ENCODE measurements around the gene CAMTA1. TPM values are rescaled to one million over a fixed set of nuclear protein-coding genes. Genes with fewer than 3 reads are reported as not detected.

Gene CAMTA1
- polyA plus RNA-seq, 1 of the 3 experiments (the other 2 are of a cell fraction), result 63.1 TPM

DNA sequence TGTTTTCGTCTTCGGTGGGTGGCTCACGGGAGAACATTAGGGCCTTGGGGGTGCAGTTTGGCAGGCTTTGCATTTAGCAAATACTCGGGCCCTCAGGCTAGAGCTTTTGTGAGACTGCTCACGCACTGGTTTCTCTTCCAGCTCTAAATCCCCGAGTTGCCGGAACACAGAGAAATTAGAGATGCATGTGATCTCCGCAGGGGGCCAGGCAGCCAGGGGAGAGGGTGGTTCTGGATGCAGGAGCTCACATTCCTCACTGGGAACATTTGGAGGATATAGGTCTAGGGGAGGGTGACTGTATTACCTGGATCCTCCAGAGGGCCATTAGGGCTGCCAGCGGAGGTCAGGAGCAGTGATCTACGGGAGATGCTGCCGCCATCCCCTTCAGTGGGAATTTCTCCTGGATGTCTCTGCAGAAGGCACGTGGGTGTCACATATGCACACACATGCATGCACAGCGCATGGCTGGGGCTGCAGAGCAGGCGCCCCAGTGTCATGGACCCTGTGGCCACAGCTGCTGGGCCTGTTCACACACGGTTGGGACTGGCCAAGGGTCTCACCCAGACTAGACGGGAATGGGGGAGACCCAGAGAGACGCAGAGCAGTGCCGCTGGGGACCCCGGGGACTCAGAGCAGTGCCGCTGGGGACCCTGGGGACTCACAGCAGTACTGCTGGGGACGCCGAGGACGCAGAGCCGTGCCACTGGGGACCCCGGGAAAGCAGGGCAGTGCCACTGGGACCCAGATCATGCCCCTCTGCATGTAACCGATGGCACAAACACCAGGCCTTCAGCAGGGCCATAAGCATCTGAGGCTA lies 258.7 kb downstream of the CAMTA1 start:
- no peak overlapping the region for H3K9ac ChIP-seq
- H4K20me1 ChIP-seq (ENCODE audit: insufficient read depth), result no peaks in the 10 kb centered on the region
- H3K9me3 ChIP-seq, result no peaks in the 10 kb centered on the region
- ChIA-PET POLR2A (no interaction called here), CTCF (interaction anchor here (0.8 to 4.8 kb wide), 31 partner anchors 8 to 711 kb away, joined by 3 to 71 read pairs (median 6); no protein-coding TSS in a partner anchor)
- H3K36me3 ChIP-seq (replicated peaks in 1 of 2; ENCODE audit: control insufficient read depth in 1 of 2, insufficient read depth in 2 of 2, low read length in 1 of 2), result no peaks in the 10 kb centered on the region
- H3K4me1 ChIP-seq (ENCODE audit: control insufficient read depth in 1 of 2, insufficient read depth in 2 of 2, low read depth in 1 of 2, low read length in 1 of 2), result peaks cover 0 to 28% of the 10 kb centered on the region in 2 experiments; a peak in 2 of 4 replicates
- H3F3A ChIP-seq (replicated peaks; ENCODE audit: insufficient read depth), result no peaks in the 10 kb centered on the region
- DNase-seq, result no peak
- no peaks in the 10 kb centered on the region for H3K9me2 ChIP-seq
- no peaks in the 10 kb centered on the region for H3K27me3 ChIP-seq (ENCODE audit: insufficient read depth)
- H3K27ac ChIP-seq (ENCODE audit: low read depth in 2 of 2, low read length in 1 of 2), result no peak overlapping the region
- H2AFZ ChIP-seq (ENCODE audit: low read depth), result no peak overlapping the region
- no peak overlapping the region for H3K4me2 ChIP-seq
- TF ChIP-seq, protein P1, sequence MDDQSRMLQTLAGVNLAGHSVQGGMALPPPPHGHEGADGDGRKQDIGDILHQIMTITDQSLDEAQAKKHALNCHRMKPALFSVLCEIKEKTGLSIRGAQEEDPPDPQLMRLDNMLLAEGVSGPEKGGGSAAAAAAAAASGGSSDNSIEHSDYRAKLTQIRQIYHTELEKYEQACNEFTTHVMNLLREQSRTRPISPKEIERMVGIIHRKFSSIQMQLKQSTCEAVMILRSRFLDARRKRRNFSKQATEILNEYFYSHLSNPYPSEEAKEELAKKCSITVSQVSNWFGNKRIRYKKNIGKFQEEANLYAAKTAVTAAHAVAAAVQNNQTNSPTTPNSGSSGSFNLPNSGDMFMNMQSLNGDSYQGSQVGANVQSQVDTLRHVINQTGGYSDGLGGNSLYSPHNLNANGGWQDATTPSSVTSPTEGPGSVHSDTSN (IDR thresholded peaks at IDR 0.05), result no peak
- TF ChIP-seq, protein P2, sequence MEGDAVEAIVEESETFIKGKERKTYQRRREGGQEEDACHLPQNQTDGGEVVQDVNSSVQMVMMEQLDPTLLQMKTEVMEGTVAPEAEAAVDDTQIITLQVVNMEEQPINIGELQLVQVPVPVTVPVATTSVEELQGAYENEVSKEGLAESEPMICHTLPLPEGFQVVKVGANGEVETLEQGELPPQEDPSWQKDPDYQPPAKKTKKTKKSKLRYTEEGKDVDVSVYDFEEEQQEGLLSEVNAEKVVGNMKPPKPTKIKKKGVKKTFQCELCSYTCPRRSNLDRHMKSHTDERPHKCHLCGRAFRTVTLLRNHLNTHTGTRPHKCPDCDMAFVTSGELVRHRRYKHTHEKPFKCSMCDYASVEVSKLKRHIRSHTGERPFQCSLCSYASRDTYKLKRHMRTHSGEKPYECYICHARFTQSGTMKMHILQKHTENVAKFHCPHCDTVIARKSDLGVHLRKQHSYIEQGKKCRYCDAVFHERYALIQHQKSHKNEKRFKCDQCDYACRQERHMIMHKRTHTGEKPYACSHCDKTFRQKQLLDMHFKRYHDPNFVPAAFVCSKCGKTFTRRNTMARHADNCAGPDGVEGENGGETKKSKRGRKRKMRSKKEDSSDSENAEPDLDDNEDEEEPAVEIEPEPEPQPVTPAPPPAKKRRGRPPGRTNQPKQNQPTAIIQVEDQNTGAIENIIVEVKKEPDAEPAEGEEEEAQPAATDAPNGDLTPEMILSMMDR (IDR thresholded peaks at IDR 0.05), result no peak
- TF ChIP-seq, protein P3, sequence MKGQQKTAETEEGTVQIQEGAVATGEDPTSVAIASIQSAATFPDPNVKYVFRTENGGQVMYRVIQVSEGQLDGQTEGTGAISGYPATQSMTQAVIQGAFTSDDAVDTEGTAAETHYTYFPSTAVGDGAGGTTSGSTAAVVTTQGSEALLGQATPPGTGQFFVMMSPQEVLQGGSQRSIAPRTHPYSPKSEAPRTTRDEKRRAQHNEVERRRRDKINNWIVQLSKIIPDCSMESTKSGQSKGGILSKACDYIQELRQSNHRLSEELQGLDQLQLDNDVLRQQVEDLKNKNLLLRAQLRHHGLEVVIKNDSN (IDR thresholded peaks at IDR 0.05; ENCODE audit: borderline replicate concordance, low read depth), result no peak
- TF ChIP-seq ELF1 (IDR thresholded peaks at IDR 0.05), result no peak
- TF ChIP-seq POLR2AphosphoS5 (IDR thresholded peaks at IDR 0.05; ENCODE audit: low read depth, low read length), result no peak
- TF ChIP-seq FOXM1 (IDR thresholded peaks at IDR 0.05; ENCODE audit: low read depth), result no peak
- no peak for TF ChIP-seq NFIC (IDR thresholded peaks at IDR 0.05; ENCODE audit: borderline replicate concordance)
- no peak for TF ChIP-seq FOXJ3 (CRISPR knock-in tag; IDR thresholded peaks at IDR 0.05)
- no peak for TF ChIP-seq GABPA (IDR thresholded peaks at IDR 0.05; ENCODE audit: low read depth)
- no peak for TF ChIP-seq GATA2 (CRISPR knock-in tag; IDR thresholded peaks at IDR 0.05)
- TF ChIP-seq RAD21 (IDR thresholded peaks at IDR 0.05; ENCODE audit: low read length), result no peak
- TF ChIP-seq MXI1 (IDR thresholded peaks at IDR 0.05; ENCODE audit: low read depth, low read length), result no peak
- no peak for TF ChIP-seq YY1 (IDR thresholded peaks at IDR 0.05; ENCODE audit: low read depth)
- no peak overlapping the region for H3K4me3 ChIP-seq (ENCODE audit: low read depth in 2 of 2, low read length in 1 of 2)
- H3K79me2 ChIP-seq (ENCODE audit: insufficient read depth), result no peaks in the 10 kb centered on the region
- 65% methylated on average over 12 of the region's 26 CpGs for WGBS (ENCODE audit: low lambda C conversion rate)

- H2AFZ ChIP-seq (ENCODE audit: low read depth), result no peak overlapping the region
- peak; percentile 52 for DNase-seq
- no peaks in the 10 kb centered on the region for H3K9me3 ChIP-seq
- 50% methylated on average over 1 of the region's 1 CpG for WGBS (ENCODE audit: low lambda C conversion rate)
- ChIA-PET CTCF (interaction anchor here (0.6 to 6.3 kb wide), 7 partner anchors 25 to 602 kb away, joined by 3 to 71 read pairs (median 5); no protein-coding TSS in a partner anchor), POLR2A (no interaction called here)
- H3K27me3 ChIP-seq (ENCODE audit: insufficient read depth), result no peaks in the 10 kb centered on the region
- no peaks in the 10 kb centered on the region for H4K20me1 ChIP-seq (ENCODE audit: insufficient read depth)
- no peaks in the 10 kb centered on the region for H3F3A ChIP-seq (replicated peaks; ENCODE audit: insufficient read depth)
- peak overlapping the region in 1 of 2 experiments; percentile 63; a peak in 2 of 4 replicates for H3K27ac ChIP-seq (ENCODE audit: low read depth in 2 of 2, low read length in 1 of 2)
- peaks cover 0 to 28% of the 10 kb centered on the region in 2 experiments; a peak in 2 of 4 replicates for H3K4me1 ChIP-seq (ENCODE audit: control insufficient read depth in 1 of 2, insufficient read depth in 2 of 2, low read depth in 1 of 2, low read length in 1 of 2)
- no peak overlapping the region for H3K4me2 ChIP-seq
- H3K4me3 ChIP-seq (ENCODE audit: low read depth in 2 of 2, low read length in 1 of 2), result no peak overlapping the region
- no peaks in the 10 kb centered on the region for H3K36me3 ChIP-seq (replicated peaks in 1 of 2; ENCODE audit: control insufficient read depth in 1 of 2, insufficient read depth in 2 of 2, low read length in 1 of 2)
- no peaks in the 10 kb centered on the region for H3K79me2 ChIP-seq (ENCODE audit: insufficient read depth)
- H3K9ac ChIP-seq, result no peak overlapping the region
- H3K9me2 ChIP-seq, result no peaks in the 10 kb centered on the region
- TF ChIP-seq GABPA (IDR thresholded peaks at IDR 0.05; ENCODE audit: low read depth), result no peak
- no peak for TF ChIP-seq ZBTB33 (IDR thresholded peaks at IDR 0.05; ENCODE audit: borderline replicate concordance, low read depth)
- TF ChIP-seq JUND (IDR thresholded peaks at IDR 0.05), result no peak
- TF ChIP-seq, protein P4, sequence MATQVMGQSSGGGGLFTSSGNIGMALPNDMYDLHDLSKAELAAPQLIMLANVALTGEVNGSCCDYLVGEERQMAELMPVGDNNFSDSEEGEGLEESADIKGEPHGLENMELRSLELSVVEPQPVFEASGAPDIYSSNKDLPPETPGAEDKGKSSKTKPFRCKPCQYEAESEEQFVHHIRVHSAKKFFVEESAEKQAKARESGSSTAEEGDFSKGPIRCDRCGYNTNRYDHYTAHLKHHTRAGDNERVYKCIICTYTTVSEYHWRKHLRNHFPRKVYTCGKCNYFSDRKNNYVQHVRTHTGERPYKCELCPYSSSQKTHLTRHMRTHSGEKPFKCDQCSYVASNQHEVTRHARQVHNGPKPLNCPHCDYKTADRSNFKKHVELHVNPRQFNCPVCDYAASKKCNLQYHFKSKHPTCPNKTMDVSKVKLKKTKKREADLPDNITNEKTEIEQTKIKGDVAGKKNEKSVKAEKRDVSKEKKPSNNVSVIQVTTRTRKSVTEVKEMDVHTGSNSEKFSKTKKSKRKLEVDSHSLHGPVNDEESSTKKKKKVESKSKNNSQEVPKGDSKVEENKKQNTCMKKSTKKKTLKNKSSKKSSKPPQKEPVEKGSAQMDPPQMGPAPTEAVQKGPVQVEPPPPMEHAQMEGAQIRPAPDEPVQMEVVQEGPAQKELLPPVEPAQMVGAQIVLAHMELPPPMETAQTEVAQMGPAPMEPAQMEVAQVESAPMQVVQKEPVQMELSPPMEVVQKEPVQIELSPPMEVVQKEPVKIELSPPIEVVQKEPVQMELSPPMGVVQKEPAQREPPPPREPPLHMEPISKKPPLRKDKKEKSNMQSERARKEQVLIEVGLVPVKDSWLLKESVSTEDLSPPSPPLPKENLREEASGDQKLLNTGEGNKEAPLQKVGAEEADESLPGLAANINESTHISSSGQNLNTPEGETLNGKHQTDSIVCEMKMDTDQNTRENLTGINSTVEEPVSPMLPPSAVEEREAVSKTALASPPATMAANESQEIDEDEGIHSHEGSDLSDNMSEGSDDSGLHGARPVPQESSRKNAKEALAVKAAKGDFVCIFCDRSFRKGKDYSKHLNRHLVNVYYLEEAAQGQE (IDR thresholded peaks at IDR 0.05; ENCODE audit: low read depth, low read length), result no peak
- TF ChIP-seq NRF1 (IDR thresholded peaks at IDR 0.05; ENCODE audit: low read depth, low read length), result no peak
These were observed 260.6 kb downstream of the CAMTA1 start for GRCh38 chr1:7045897-7046296.
